CD8-positive, alpha-beta memory T cell (primary cell): Measurements from ENCODE around the gene ETFB. TPM values are rescaled to one million over a fixed set of nuclear protein-coding genes. Genes with fewer than 3 reads are reported as not detected.

Source experiments
- CTCF ChIA-PET: fragments of 350-600 bp; sonication (Branson Sonifier 250); formaldehyde crosslinking; loops from one replicate; lab custom pipeline; 2021; ENCODE audit warnings: antibody characterized with exemption; lab: Charles Lee
- POLR2A ChIA-PET: fragments of 350-600 bp; sonication (Branson Sonifier 250); formaldehyde crosslinking; loops from one replicate; lab custom pipeline; 2021; ENCODE audit warnings: antibody characterized with exemption; lab: Charles Lee
- DNase-seq, 5 donors: peaks; one replicate each; pipeline versions ENCODE4 v3.0.0 to v3.0.0-alpha.2; 2020 to 2022; ENCODE audit warnings: mixed read lengths in 1 of 5
- H3K27ac ChIP-seq: one replicate; pipeline ENCODE4 v1.7.0; 2013; ENCODE audit warnings: low read depth, mild to moderate bottlenecking, low read length, moderate library complexity
- H3K27me3 ChIP-seq: 2 replicates; pipeline ENCODE4 v1.7.0; 2013; ENCODE audit warnings: low read length, mild to moderate bottlenecking; ENCODE audit not compliant: insufficient read depth, poor library complexity, severe bottlenecking
- H3K36me3 ChIP-seq: 2 replicates; pipeline ENCODE4 v1.7.0; 2013; ENCODE audit warnings: mild to moderate bottlenecking, low read length, moderate library complexity; ENCODE audit not compliant: insufficient read depth
- H3K4me1 ChIP-seq: 2 replicates; pipeline ENCODE4 v1.7.0; 2013; ENCODE audit warnings: mild to moderate bottlenecking, low read length, moderate library complexity; ENCODE audit not compliant: insufficient read depth
- H3K4me3 ChIP-seq: 2 replicates; pipeline ENCODE4 v1.7.0; 2013; ENCODE audit warnings: mild to moderate bottlenecking, low read length
- H3K9me3 ChIP-seq: 2 replicates; pipeline ENCODE4 v1.7.0; 2013; ENCODE audit warnings: mild to moderate bottlenecking, low read length
- H3K27ac Mint-ChIP-seq, 8 donors: one replicate each; pipeline ENCODE4 v1.8.0; 2020 to 2021; ENCODE audit warnings: mixed read lengths in 8 of 8, mild to moderate bottlenecking in 6 of 8, inconsistent platforms in 3 of 8, moderate library complexity in 3 of 8
- H3K27me3 Mint-ChIP-seq, 2 donors: one replicate each; pipeline ENCODE4 v1.8.0; 2020 to 2021; ENCODE audit warnings: mixed read lengths in 2 of 2, mild to moderate bottlenecking in 1 of 2, moderate library complexity in 1 of 2
- H3K36me3 Mint-ChIP-seq, 3 donors: one replicate each; pipeline ENCODE4 v1.8.0; 2020 to 2021; ENCODE audit warnings: mixed read lengths in 3 of 3, inconsistent platforms in 1 of 3, mild to moderate bottlenecking in 1 of 3
- H3K4me1 Mint-ChIP-seq, 3 donors: one replicate each; pipeline ENCODE4 v1.8.0; 2020 to 2021; ENCODE audit warnings: mixed read lengths in 3 of 3, inconsistent platforms in 1 of 3, mild to moderate bottlenecking in 1 of 3
- H3K4me3 Mint-ChIP-seq, 7 donors: one replicate each; pipeline ENCODE4 v1.8.0; 2020 to 2021; ENCODE audit warnings: mixed read lengths in 7 of 7, mild to moderate bottlenecking in 6 of 7, moderate library complexity in 4 of 7, inconsistent platforms in 2 of 7
- H3K9me3 Mint-ChIP-seq, 5 donors: one replicate each; pipeline ENCODE4 v1.8.0; 2020 to 2022; ENCODE audit warnings: mixed read lengths in 5 of 5, mild to moderate bottlenecking in 3 of 5, moderate library complexity in 2 of 5, inconsistent platforms in 1 of 5
- polyA plus RNA-seq: library from polyadenylated mRNA; unstranded; fragments of 300-500 nt; fragmentation: Illumina TruSeq; gene quantifications from one replicate; pipeline ENCODE4 v1.2.3, GENCODE V29; 2021
- total RNA-seq, 2 experiments: library from RNA; stranded (reverse); gene quantifications; one replicate each; pipeline ENCODE4 v1.2.3, GENCODE V29; 2021

Gene ETFB
- total and polyA plus RNA-seq, 3 experiments from 2014 or later: 80.0 to 124 (median 122) TPM

GRCh38 chr19:51305479-51305878 is 60.7 kb downstream of the ETFB start:
- H3K4me3 ChIP-seq: no peak overlapping the region
- Mint-ChIP-seq H3K4me3 (no peak overlapping the region), H3K9me3 (peaks cover 20 to 46% (median 32%) of the 10 kb centered on the region in 5 donors), H3K36me3 (peaks cover 0 to 4% (median 0%) of the 10 kb centered on the region in 3 donors), H3K27ac (no peak overlapping the region), H3K27me3 (peaks cover 39 to 64% of the 10 kb centered on the region in 2 donors), H3K4me1 (peaks cover 0 to 4% (median 0%) of the 10 kb centered on the region in 3 donors)
- no peaks in the 10 kb centered on the region for H3K36me3 ChIP-seq
- no peaks in the 10 kb centered on the region for H3K4me1 ChIP-seq
- DNase-seq: no peak
- CTCF ChIA-PET: no interaction called here
- no peaks in the 10 kb centered on the region for H3K27me3 ChIP-seq
- no peak overlapping the region for H3K27ac ChIP-seq
- H3K9me3 ChIP-seq: no peaks in the 10 kb centered on the region
- POLR2A ChIA-PET: no interaction called here

- CTCF ChIA-PET: no interaction called here
- no peaks in the 10 kb centered on the region for H3K4me1 ChIP-seq
- H3K27ac Mint-ChIP-seq: no peak overlapping the region
- no peak overlapping the region for H3K27ac ChIP-seq
- no peaks in the 10 kb centered on the region for H3K27me3 ChIP-seq
- H3K9me3 ChIP-seq: no peaks in the 10 kb centered on the region
- H3K9me3 Mint-ChIP-seq: peaks cover 7 to 24% (median 15%) of the 10 kb centered on the region in 5 donors
- no peak for DNase-seq
- POLR2A ChIA-PET: no interaction called here
- no peak overlapping the region for H3K4me3 ChIP-seq
- peaks cover 8 to 39% of the 10 kb centered on the region in 2 donors for H3K27me3 Mint-ChIP-seq
- no peak overlapping the region for H3K4me3 Mint-ChIP-seq
- H3K36me3 Mint-ChIP-seq: peaks cover 0 to 4% (median 0%) of the 10 kb centered on the region in 3 donors
- H3K4me1 Mint-ChIP-seq: no peaks in the 10 kb centered on the region
- no peaks in the 10 kb centered on the region for H3K36me3 ChIP-seq
These were observed 64.9 kb downstream of the ETFB start for GRCh38 chr19:51301266-51301665.

- peaks cover 0 to 2% (median under 1%) of the 10 kb centered on the region in 5 donors for H3K9me3 Mint-ChIP-seq
These were observed 68.8 kb downstream of the ETFB start for GRCh38 chr19:51297406-51297805.

GRCh38 chr19:51296336-51297093 is 69.7 kb downstream of the ETFB start:
- no peak for DNase-seq
- no peak overlapping the region for H3K4me3 Mint-ChIP-seq
- no peak overlapping the region for H3K27ac ChIP-seq
- ChIA-PET POLR2A (no interaction called here), CTCF (no interaction called here)
- peaks cover 7 to 43% of the 10 kb centered on the region in 2 donors for H3K27me3 Mint-ChIP-seq
- no peaks in the 10 kb centered on the region for H3K4me1 ChIP-seq
- no peak overlapping the region for H3K27ac Mint-ChIP-seq
- no peaks in the 10 kb centered on the region for H3K27me3 ChIP-seq
- H3K36me3 ChIP-seq: no peaks in the 10 kb centered on the region
- H3K4me3 ChIP-seq: no peak overlapping the region
- no peaks in the 10 kb centered on the region for H3K36me3 Mint-ChIP-seq
- H3K9me3 Mint-ChIP-seq: no peaks in the 10 kb centered on the region
- H3K9me3 ChIP-seq: no peaks in the 10 kb centered on the region
- no peaks in the 10 kb centered on the region for H3K4me1 Mint-ChIP-seq

More at GRCh38 chr19:51297406-51297805, 68.8 kb downstream of the ETFB start:
- peaks cover 10 to 41% of the 10 kb centered on the region in 2 donors for H3K27me3 Mint-ChIP-seq
- CTCF ChIA-PET: no interaction called here
- no peak overlapping the region for H3K4me3 Mint-ChIP-seq
- H3K27ac ChIP-seq: no peak overlapping the region
- no peaks in the 10 kb centered on the region for H3K4me1 Mint-ChIP-seq
- no peaks in the 10 kb centered on the region for H3K36me3 Mint-ChIP-seq
- no peaks in the 10 kb centered on the region for H3K4me1 ChIP-seq
- DNase-seq: no peak
- no peak overlapping the region for H3K4me3 ChIP-seq
- peak overlapping the region in 1 of 8 donors; percentile 34 for H3K27ac Mint-ChIP-seq
- no peaks in the 10 kb centered on the region for H3K36me3 ChIP-seq
- H3K27me3 ChIP-seq: no peaks in the 10 kb centered on the region
- no peaks in the 10 kb centered on the region for H3K9me3 ChIP-seq
- POLR2A ChIA-PET: no interaction called here

- H3K27ac Mint-ChIP-seq: no peak overlapping the region
These were observed 70.6 kb downstream of the ETFB start for GRCh38 chr19:51295382-51296126.

More at GRCh38 chr19:51295382-51296126, 70.6 kb downstream of the ETFB start:
- no peaks in the 10 kb centered on the region for H3K36me3 Mint-ChIP-seq
- ChIA-PET POLR2A (no interaction called here), CTCF (no interaction called here)
- H3K27me3 Mint-ChIP-seq: peaks cover 8 to 45% of the 10 kb centered on the region in 2 donors
- peaks cover 0 to 3% (median 0%) of the 10 kb centered on the region in 5 donors for H3K9me3 Mint-ChIP-seq
- Histone ChIP-seq H3K27me3 (no peaks in the 10 kb centered on the region), H3K27ac (no peak overlapping the region), H3K4me1 (no peaks in the 10 kb centered on the region), H3K36me3 (no peaks in the 10 kb centered on the region), H3K4me3 (no peak overlapping the region), H3K9me3 (no peaks in the 10 kb centered on the region)
- no peak overlapping the region for H3K4me3 Mint-ChIP-seq
- no peak for DNase-seq
- no peaks in the 10 kb centered on the region for H3K4me1 Mint-ChIP-seq

Other genes with a start within 250 kb of the ETFB start
- gene SIGLEC9, start 241.5 kb downstream of the ETFB start, total RNA-seq: under 1 TPM; 0.46 to 0.93 TPM
- 3.6 TPM for gene SIGLEC9, start 241.5 kb downstream of the ETFB start, polyA plus RNA-seq
- gene SIGLEC7, start 224.1 kb downstream of the ETFB start, total RNA-seq: under 1 TPM; 0.42 to 0.46 TPM
- gene SIGLEC7, start 224.1 kb downstream of the ETFB start, polyA plus RNA-seq: 2.5 TPM
- under 1 TPM; 0.47 to 0.70 TPM for gene CD33, start 141.3 kb downstream of the ETFB start, total RNA-seq
- gene CD33, start 141.3 kb downstream of the ETFB start, polyA plus RNA-seq: not detected
- not detected for gene SIGLECL1, start 115.3 kb downstream of the ETFB start, total RNA-seq
- not detected for gene SIGLECL1, start 115.3 kb downstream of the ETFB start, polyA plus RNA-seq
- under 1 TPM; 0.09 TPM for gene IGLON5, start 54.7 kb downstream of the ETFB start, total RNA-seq
- not detected for gene IGLON5, start 54.7 kb downstream of the ETFB start, polyA plus RNA-seq
- 1 to 10 TPM; 3.3 to 3.6 TPM for gene VSIG10L, start 24.2 kb downstream of the ETFB start, total RNA-seq
- 0.29 TPM for gene VSIG10L, start 24.2 kb downstream of the ETFB start, polyA plus RNA-seq
- gene CLDND2, start 2.6 kb upstream of the ETFB start, total RNA-seq: 10 to 100 TPM; 24.9 to 25.0 TPM
- gene CLDND2, start 2.6 kb upstream of the ETFB start, polyA plus RNA-seq: 1.5 TPM
- gene NKG7, start 6.3 kb upstream of the ETFB start, total RNA-seq: 100 to 1,000 TPM; 866 to 901 TPM
- gene NKG7, start 6.3 kb upstream of the ETFB start, polyA plus RNA-seq: 2,087 TPM
- gene LIM2, start 21.6 kb upstream of the ETFB start, total RNA-seq: under 1 TPM; 0.66 to 0.93 TPM
- 0.38 TPM for gene LIM2, start 21.6 kb upstream of the ETFB start, polyA plus RNA-seq
- not detected for gene C19orf84, start 24.2 kb upstream of the ETFB start, total RNA-seq
- gene C19orf84, start 24.2 kb upstream of the ETFB start, polyA plus RNA-seq: not detected
- 1 to 10 TPM; 2.4 to 2.9 TPM for gene SIGLEC10, start 51.3 kb upstream of the ETFB start, total RNA-seq
- 1.1 TPM for gene SIGLEC10, start 51.3 kb upstream of the ETFB start, polyA plus RNA-seq
- not detected for gene SIGLEC8, start 92.1 kb upstream of the ETFB start, total RNA-seq
- gene SIGLEC8, start 92.1 kb upstream of the ETFB start, polyA plus RNA-seq: not detected
- not detected for gene CEACAM18, start 112.2 kb upstream of the ETFB start, total RNA-seq
- not detected for gene CEACAM18, start 112.2 kb upstream of the ETFB start, polyA plus RNA-seq
- 1 to 10 TPM in 1 of 2 experiments, under 1 TPM in 1; 0.60 to 1.0 TPM for gene SIGLEC12, start 135.4 kb upstream of the ETFB start, total RNA-seq
- gene SIGLEC12, start 135.4 kb upstream of the ETFB start, polyA plus RNA-seq: 0.31 TPM
- not detected for gene SIGLEC6, start 165.3 kb upstream of the ETFB start, total RNA-seq
- not detected for gene SIGLEC6, start 165.3 kb upstream of the ETFB start, polyA plus RNA-seq
- 10 to 100 TPM in 1 of 2 experiments, 1 to 10 TPM in 1; 10.0 to 11.6 TPM for gene ZNF175, start 204.9 kb upstream of the ETFB start, total RNA-seq
- 3.2 TPM for gene ZNF175, start 204.9 kb upstream of the ETFB start, polyA plus RNA-seq